DMS153 (cell line): ENCODE data around the gene OSGEP.

Source experiments
- DNase-seq: peaks from one replicate; lab custom pipeline; 2025; lab: John Stamatoyannopoulos, UW

The OSGEP gene

GRCh38 chr14:20429801-20430669 is 24.6 kb downstream of the OSGEP start:
- peak; percentile 9 for DNase-seq

GRCh38 chr14:20428802-20429201 is 25.8 kb downstream of the OSGEP start:
- DNase-seq, result no peak

- DNase-seq, result no peak
Measured at GRCh38 chr14:20428010-20428365, 26.6 kb downstream of the OSGEP start.

- DNase-seq, result peak; percentile 62
Measured at GRCh38 chr14:20427231-20428009, 27.2 kb downstream of the OSGEP start.

GRCh38 chr14:20424851-20425250 is 29.8 kb downstream of the OSGEP start:
- no peak for DNase-seq

- DNase-seq, result no peak
Measured at GRCh38 chr14:20422886-20423285, 31.7 kb downstream of the OSGEP start.

- DNase-seq, result no peak
Measured at GRCh38 chr14:20421267-20421666, 33.3 kb downstream of the OSGEP start.

- no peak for DNase-seq
Measured at GRCh38 chr14:20419419-20419818, 35.2 kb downstream of the OSGEP start.

- no peak for DNase-seq
Measured at GRCh38 chr14:20418501-20418909, 36.1 kb downstream of the OSGEP start.

- DNase-seq, result peak; percentile 54
Measured at GRCh38 chr14:20417250-20418186, 37.1 kb downstream of the OSGEP start.

GRCh38 chr14:20416223-20416622 is 38.4 kb downstream of the OSGEP start:
- no peak for DNase-seq

GRCh38 chr14:20415782-20416206 is 38.8 kb downstream of the OSGEP start:
- peak; percentile 35 for DNase-seq

GRCh38 chr14:20413744-20414082 is 40.9 kb downstream of the OSGEP start:
- no peak for DNase-seq

- DNase-seq, result peak; percentile 74
Measured at GRCh38 chr14:20412876-20413743, 41.5 kb downstream of the OSGEP start, which contains the start of gene TEP1. Gene TEP1, minus strand, starts transcription at chr14:20413501. Its CDS starts 5,062 bp downstream, at chr14:20408439.

- DNase-seq, result no peak
Measured at GRCh38 chr14:20412411-20412810, 42.2 kb downstream of the OSGEP start.

GRCh38 chr14:20409226-20409625 is 45.4 kb downstream of the OSGEP start:
- DNase-seq, result no peak

- no peak for DNase-seq
Measured at GRCh38 chr14:20403521-20403920, 51.1 kb downstream of the OSGEP start.

- no peak for DNase-seq
Measured at GRCh38 chr14:20400965-20401593, 53.5 kb downstream of the OSGEP start.

- DNase-seq, result no peak
Measured at GRCh38 chr14:20400589-20400964, 54.0 kb downstream of the OSGEP start.

- no peak for DNase-seq
Measured at GRCh38 chr14:20397511-20397910, 57.1 kb downstream of the OSGEP start.
